SIG-M5 treated with dmso at 0.1 percent for 504 hours (cell line): ENCODE data around the gene KRTAP10-11.
"Not testable (repeated sequence)": the region's sequence is repeated elsewhere in the genome, so short reads cannot be mapped to it uniquely, and the experiment has no call there.

Experiments used
- DNase-seq: peaks from one replicate; lab custom pipeline; 2025; ENCODE audit not compliant: unreplicated experiment; lab: John Stamatoyannopoulos, UW

KRTAP10-11 gene

GRCh38 chr21:44646366-44647221, at the start of gene KRTAP10-11:
Gene KRTAP10-11, plus strand, starts transcription at chr21:44646414. Its CDS starts 45 bp downstream, at chr21:44646459.
- not testable (repeated sequence) for DNase-seq

- no peak for DNase-seq
Observed at GRCh38 chr21:44598061-44598460, 48.2 kb upstream of the KRTAP10-11 start.

GRCh38 chr21:44599264-44600029, 46.8 kb upstream of the KRTAP10-11 start:
- no peak for DNase-seq

GRCh38 chr21:44600118-44600978, 45.9 kb upstream of the KRTAP10-11 start, which contains the start of gene KRTAP10-7:
Gene KRTAP10-7, plus strand, starts transcription at chr21:44600597. Its CDS starts 25 bp downstream, at chr21:44600622.
- not testable (repeated sequence) for DNase-seq

GRCh38 chr21:44601091-44601490, 45.1 kb upstream of the KRTAP10-11 start:
- not testable (repeated sequence) for DNase-seq

GRCh38 chr21:44601596-44602462, 44.4 kb upstream of the KRTAP10-11 start:
- no peak for DNase-seq

- no peak for DNase-seq
Observed at GRCh38 chr21:44602463-44602850, 43.8 kb upstream of the KRTAP10-11 start.

GRCh38 chr21:44603109-44603875, 42.9 kb upstream of the KRTAP10-11 start:
- no peak for DNase-seq

- DNase-seq = no peak
Observed at GRCh38 chr21:44603911-44604310, 42.3 kb upstream of the KRTAP10-11 start.

GRCh38 chr21:44606495-44606894, 39.7 kb upstream of the KRTAP10-11 start:
- no peak for DNase-seq

- DNase-seq = no peak
Observed at GRCh38 chr21:44609193-44609592, 37.0 kb upstream of the KRTAP10-11 start.

- DNase-seq = not testable (repeated sequence)
Observed at GRCh38 chr21:44610157-44610843, 35.9 kb upstream of the KRTAP10-11 start.

GRCh38 chr21:44611551-44611950, 34.7 kb upstream of the KRTAP10-11 start:
- no peak for DNase-seq

- no peak for DNase-seq
Observed at GRCh38 chr21:44612029-44612486, 34.2 kb upstream of the KRTAP10-11 start, which contains the start of gene KRTAP10-8. Gene KRTAP10-8, plus strand, starts transcription at chr21:44612079. Its CDS starts 22 bp downstream, at chr21:44612101.

- no peak for DNase-seq
Observed at GRCh38 chr21:44612669-44613229, 33.5 kb upstream of the KRTAP10-11 start.

GRCh38 chr21:44613386-44614155, 32.6 kb upstream of the KRTAP10-11 start:
- no peak for DNase-seq

GRCh38 chr21:44614161-44614631, 32.0 kb upstream of the KRTAP10-11 start:
- DNase-seq = no peak
